CD4-positive, alpha-beta T cell treated with Interleukin-15 for 1 hour (primary cell): Measurements from ENCODE around the gene NT5DC1.

Experiments used
- DNase-seq: peaks from one replicate; pipeline ENCODE4 v3.0.0-alpha.2; 2020

Gene NT5DC1

GRCh38 chr6:116248577-116248976 is 147.9 kb downstream of the NT5DC1 start:
- no peak for DNase-seq

- DNase-seq = no peak
Measured at GRCh38 chr6:116251568-116252384, 151.1 kb downstream of the NT5DC1 start.

GRCh38 chr6:116253188-116253504 is 152.5 kb downstream of the NT5DC1 start:
- no peak for DNase-seq

- DNase-seq = peak; percentile 94
Measured at GRCh38 chr6:116253505-116254296, 153.0 kb downstream of the NT5DC1 start, which contains the start of gene TSPYL4. TSS of gene TSPYL4 (minus strand) at chr6:116254075. CDS start at chr6:116254008, 67 bp downstream.

GRCh38 chr6:116254297-116255056 is 153.8 kb downstream of the NT5DC1 start:
- DNase-seq = no peak

- no peak for DNase-seq
Measured at GRCh38 chr6:116255246-116255800, 154.7 kb downstream of the NT5DC1 start.

GRCh38 chr6:116256694-116257093 is 156.0 kb downstream of the NT5DC1 start:
- DNase-seq = no peak

GRCh38 chr6:116258520-116258919 is 157.9 kb downstream of the NT5DC1 start:
- no peak for DNase-seq

GRCh38 chr6:116263353-116263752 is 162.7 kb downstream of the NT5DC1 start:
- no peak for DNase-seq

GRCh38 chr6:116265041-116265829 is 164.6 kb downstream of the NT5DC1 start:
- no peak for DNase-seq

- no peak for DNase-seq
Measured at GRCh38 chr6:116266803-116267202, 166.2 kb downstream of the NT5DC1 start.

GRCh38 chr6:116267836-116268588 is 167.4 kb downstream of the NT5DC1 start:
- DNase-seq = no peak

GRCh38 chr6:116268589-116269293 is 168.1 kb downstream of the NT5DC1 start:
- DNase-seq = no peak

- DNase-seq = no peak
Measured at GRCh38 chr6:116271149-116271708, 170.6 kb downstream of the NT5DC1 start.

GRCh38 chr6:116277124-116277523 is 176.5 kb downstream of the NT5DC1 start:
- no peak for DNase-seq

GRCh38 chr6:116278481-116278829 is 177.8 kb downstream of the NT5DC1 start:
- DNase-seq = no peak

- DNase-seq = no peak
Measured at GRCh38 chr6:116278854-116279231, 178.2 kb downstream of the NT5DC1 start.

GRCh38 chr6:116279232-116280160 is 178.8 kb downstream of the NT5DC1 start, which contains the start of gene TSPYL1:
TSS of gene TSPYL1 (minus strand) at chr6:116279930. CDS start at chr6:116279830, 100 bp downstream.
- peak; percentile 97 for DNase-seq
